ENCODE results near the gene NAA80. TPM values are rescaled to one million over a fixed set of nuclear protein-coding genes. Genes with fewer than 3 reads are reported as not detected.

NAA80 gene
- total and polyA plus RNA-seq, 12 donors, result 5.2 to 19.8 (median 11.0) TPM

DNA sequence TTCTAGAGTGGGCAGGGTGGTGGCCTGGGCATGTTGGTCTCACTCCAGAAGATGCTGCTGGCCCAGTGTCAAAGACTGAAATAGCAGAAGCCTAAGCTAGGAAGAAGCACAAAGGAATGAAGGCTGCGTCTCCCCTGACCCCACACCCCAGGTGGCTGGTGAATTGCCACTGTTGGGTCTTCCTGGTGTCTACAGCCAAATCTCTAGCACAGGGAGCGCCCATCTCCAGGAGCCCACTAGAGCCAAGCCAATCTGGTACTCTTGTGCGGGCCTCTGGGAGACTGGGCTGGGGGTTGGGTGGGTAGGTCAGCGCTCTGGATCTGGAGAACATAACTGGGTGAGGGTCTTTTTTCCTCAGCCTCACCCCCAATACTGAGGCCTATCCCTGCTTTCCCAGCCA, 27.9 kb upstream of the NAA80 start:
- Histone ChIP-seq H3K27me3 (no peaks in the 10 kb centered on the region), H3K27ac (peak overlapping the region in 1 of 5 donors; percentile 11), H3K9me3 (replicated peaks in 1 of 3) (no peaks in the 10 kb centered on the region), H3K4me3 (peak overlapping the region in 2 of 4 donors; percentile 63 to 83), H3K36me3 (replicated peaks in 1 of 2) (peaks cover 0 to 42% of the 10 kb centered on the region in 2 donors), H3K4me1 (replicated peaks in 1 of 2) (peaks cover 16 to 43% of the 10 kb centered on the region in 2 donors)
- intact Hi-C loops (cut with DNase I), result no loop called here
- peak in 1 of 7 donors; percentile 56 for DNase-seq
- WGBS, 4 donors, result 59 to 75% (median 70%) methylated on average over 4 of the region's 4 CpGs
- no peak for TF ChIP-seq POLR2A (IDR thresholded peaks at IDR 0.05)
- TF ChIP-seq, protein P1, sequence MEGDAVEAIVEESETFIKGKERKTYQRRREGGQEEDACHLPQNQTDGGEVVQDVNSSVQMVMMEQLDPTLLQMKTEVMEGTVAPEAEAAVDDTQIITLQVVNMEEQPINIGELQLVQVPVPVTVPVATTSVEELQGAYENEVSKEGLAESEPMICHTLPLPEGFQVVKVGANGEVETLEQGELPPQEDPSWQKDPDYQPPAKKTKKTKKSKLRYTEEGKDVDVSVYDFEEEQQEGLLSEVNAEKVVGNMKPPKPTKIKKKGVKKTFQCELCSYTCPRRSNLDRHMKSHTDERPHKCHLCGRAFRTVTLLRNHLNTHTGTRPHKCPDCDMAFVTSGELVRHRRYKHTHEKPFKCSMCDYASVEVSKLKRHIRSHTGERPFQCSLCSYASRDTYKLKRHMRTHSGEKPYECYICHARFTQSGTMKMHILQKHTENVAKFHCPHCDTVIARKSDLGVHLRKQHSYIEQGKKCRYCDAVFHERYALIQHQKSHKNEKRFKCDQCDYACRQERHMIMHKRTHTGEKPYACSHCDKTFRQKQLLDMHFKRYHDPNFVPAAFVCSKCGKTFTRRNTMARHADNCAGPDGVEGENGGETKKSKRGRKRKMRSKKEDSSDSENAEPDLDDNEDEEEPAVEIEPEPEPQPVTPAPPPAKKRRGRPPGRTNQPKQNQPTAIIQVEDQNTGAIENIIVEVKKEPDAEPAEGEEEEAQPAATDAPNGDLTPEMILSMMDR (IDR thresholded peaks at IDR 0.05), result no peak

GRCh38 chr3:50326182-50326541, 27.0 kb upstream of the NAA80 start:
- Histone ChIP-seq H3K9me3 (replicated peaks in 1 of 3) (no peaks in the 10 kb centered on the region), H3K27ac (no peak overlapping the region), H3K27me3 (no peaks in the 10 kb centered on the region), H3K4me1 (replicated peaks in 1 of 2) (peaks cover 20 to 48% of the 10 kb centered on the region in 2 donors), H3K4me3 (no peak overlapping the region), H3K36me3 (replicated peaks in 1 of 2) (peaks cover 0 to 33% of the 10 kb centered on the region in 2 donors)
- no peak for DNase-seq
- 84 to 90% (median 85%) methylated on average over 8 of the region's 8 CpGs for WGBS, 4 donors
- intact Hi-C loops (cut with DNase I), result no loop called here
- TF ChIP-seq POLR2A (IDR thresholded peaks at IDR 0.05), result no peak
- TF ChIP-seq, protein P1 (IDR thresholded peaks at IDR 0.05), result no peak

- no peak for TF ChIP-seq POLR2A (IDR thresholded peaks at IDR 0.05)
- TF ChIP-seq, protein P1 (IDR thresholded peaks at IDR 0.05), result no peak
- no peaks in the 10 kb centered on the region for H3K9me3 ChIP-seq (replicated peaks in 1 of 3)
- no peak for DNase-seq
- H3K36me3 ChIP-seq (replicated peaks in 1 of 2), result peaks cover 0 to 27% of the 10 kb centered on the region in 2 donors
- WGBS, 4 donors, result 73 to 82% (median 78%) methylated on average over 11 of the region's 11 CpGs
- no peak overlapping the region for H3K4me3 ChIP-seq
- peak overlapping the region in 1 of 5 donors; percentile 98 for H3K27ac ChIP-seq
- H3K27me3 ChIP-seq, result no peaks in the 10 kb centered on the region
- H3K4me1 ChIP-seq (replicated peaks in 1 of 2), result peaks cover 21 to 48% of the 10 kb centered on the region in 2 donors
- intact Hi-C loops (cut with DNase I), result no loop called here
Measured at GRCh38 chr3:50325497-50326181, 26.4 kb upstream of the NAA80 start.

- intact Hi-C loops (cut with DNase I), result no loop called here
- Histone ChIP-seq H3K4me1 (replicated peaks in 1 of 2) (peaks cover 26 to 54% of the 10 kb centered on the region in 2 donors), H3K27me3 (no peaks in the 10 kb centered on the region), H3K27ac (peak overlapping the region in 1 of 5 donors; percentile 98), H3K36me3 (replicated peaks in 1 of 2) (peaks cover 0 to 22% of the 10 kb centered on the region in 2 donors), H3K4me3 (no peak overlapping the region), H3K9me3 (replicated peaks in 1 of 3) (no peaks in the 10 kb centered on the region)
- TF ChIP-seq, protein P1 (IDR thresholded peaks at IDR 0.05), result no peak
- TF ChIP-seq POLR2A (IDR thresholded peaks at IDR 0.05), result no peak
- 63 to 83% (median 70%) methylated on average over 2 of the region's 2 CpGs for WGBS, 4 donors
- no peak for DNase-seq
Measured at GRCh38 chr3:50325113-50325480, 25.9 kb upstream of the NAA80 start.

All from adrenal gland (tissue), 12 donors.